Measurements from ENCODE around the gene MTCL3.

The MTCL3 gene

GRCh38 chr6:127518710-127519468, at the start of gene MTCL3:
TSS of gene MTCL3 (minus strand) at chr6:127519335.
- Mint-ChIP-seq H3K4me3 (no peak within 1 kb of the TSS), H3K27ac (no peak within 1 kb of the TSS), H3K27me3 (peaks cover 74% of the 10 kb centered on the region), H3K36me3 (ENCODE audit: low read depth) (no peaks in the 10 kb centered on the region), H3K9me3 (no peaks in the 10 kb centered on the region), H3K4me1 (ENCODE audit: low read depth) (peaks cover 35% of the 10 kb centered on the region)
- intact Hi-C loops (cut with micrococcal nuclease): no loop called here

- H3K9me3 Mint-ChIP-seq: no peaks in the 10 kb centered on the region
- H3K27me3 Mint-ChIP-seq: no peaks in the 10 kb centered on the region
- intact Hi-C loops (cut with micrococcal nuclease): no loop called here
- no peak overlapping the region for H3K27ac Mint-ChIP-seq
- H3K4me1 Mint-ChIP-seq (ENCODE audit: low read depth): no peaks in the 10 kb centered on the region
- H3K36me3 Mint-ChIP-seq (ENCODE audit: low read depth): no peaks in the 10 kb centered on the region
- no peak overlapping the region for H3K4me3 Mint-ChIP-seq
These were observed 48.3 kb upstream of the MTCL3 start for GRCh38 chr6:127567476-127567875.

GRCh38 chr6:127566651-127567050, 47.5 kb upstream of the MTCL3 start:
- H3K4me1 Mint-ChIP-seq (ENCODE audit: low read depth): no peaks in the 10 kb centered on the region
- H3K27ac Mint-ChIP-seq: no peak overlapping the region
- H3K36me3 Mint-ChIP-seq (ENCODE audit: low read depth): no peaks in the 10 kb centered on the region
- no peaks in the 10 kb centered on the region for H3K27me3 Mint-ChIP-seq
- no peak overlapping the region for H3K4me3 Mint-ChIP-seq
- intact Hi-C loops (cut with micrococcal nuclease): no loop called here
- no peaks in the 10 kb centered on the region for H3K9me3 Mint-ChIP-seq

- intact Hi-C loops (cut with micrococcal nuclease): no loop called here
- H3K4me3 Mint-ChIP-seq: no peak overlapping the region
- H3K4me1 Mint-ChIP-seq (ENCODE audit: low read depth): no peaks in the 10 kb centered on the region
- no peak overlapping the region for H3K27ac Mint-ChIP-seq
- no peaks in the 10 kb centered on the region for H3K36me3 Mint-ChIP-seq (ENCODE audit: low read depth)
- no peaks in the 10 kb centered on the region for H3K9me3 Mint-ChIP-seq
- no peaks in the 10 kb centered on the region for H3K27me3 Mint-ChIP-seq
These were observed 47.0 kb upstream of the MTCL3 start for GRCh38 chr6:127566119-127566518.

- intact Hi-C loops (cut with micrococcal nuclease): no loop called here
- no peaks in the 10 kb centered on the region for H3K27me3 Mint-ChIP-seq
- H3K9me3 Mint-ChIP-seq: no peaks in the 10 kb centered on the region
- no peak overlapping the region for H3K27ac Mint-ChIP-seq
- no peak overlapping the region for H3K4me3 Mint-ChIP-seq
- H3K4me1 Mint-ChIP-seq (ENCODE audit: low read depth): no peaks in the 10 kb centered on the region
- no peaks in the 10 kb centered on the region for H3K36me3 Mint-ChIP-seq (ENCODE audit: low read depth)
These were observed 45.6 kb upstream of the MTCL3 start for GRCh38 chr6:127564761-127565160.

GRCh38 chr6:127561660-127562059, 42.5 kb upstream of the MTCL3 start:
- Mint-ChIP-seq H3K27me3 (no peaks in the 10 kb centered on the region), H3K9me3 (no peaks in the 10 kb centered on the region)

GRCh38 chr6:127554435-127555006, 35.4 kb upstream of the MTCL3 start:
- Mint-ChIP-seq H3K27ac (no peak overlapping the region), H3K4me1 (ENCODE audit: low read depth) (no peaks in the 10 kb centered on the region), H3K9me3 (no peaks in the 10 kb centered on the region), H3K4me3 (no peak overlapping the region), H3K36me3 (ENCODE audit: low read depth) (no peaks in the 10 kb centered on the region), H3K27me3 (peaks cover 19% of the 10 kb centered on the region)
- intact Hi-C loops (cut with micrococcal nuclease): no loop called here

More at GRCh38 chr6:127561660-127562059, 42.5 kb upstream of the MTCL3 start:
- H3K27ac Mint-ChIP-seq: no peak overlapping the region
- intact Hi-C loops (cut with micrococcal nuclease): no loop called here
- H3K4me1 Mint-ChIP-seq (ENCODE audit: low read depth): no peaks in the 10 kb centered on the region
- no peaks in the 10 kb centered on the region for H3K36me3 Mint-ChIP-seq (ENCODE audit: low read depth)
- no peak overlapping the region for H3K4me3 Mint-ChIP-seq

GRCh38 chr6:127550403-127550802, 31.3 kb upstream of the MTCL3 start:
- Mint-ChIP-seq H3K4me3 (no peak overlapping the region), H3K9me3 (no peaks in the 10 kb centered on the region)
- intact Hi-C loops (cut with micrococcal nuclease): no loop called here

GRCh38 chr6:127547904-127548649, 28.9 kb upstream of the MTCL3 start:
- peaks cover 30% of the 10 kb centered on the region for H3K27me3 Mint-ChIP-seq
- H3K27ac Mint-ChIP-seq: no peak overlapping the region
- intact Hi-C loops (cut with micrococcal nuclease): no loop called here
- no peaks in the 10 kb centered on the region for H3K4me1 Mint-ChIP-seq (ENCODE audit: low read depth)
- H3K4me3 Mint-ChIP-seq: no peak overlapping the region
- no peaks in the 10 kb centered on the region for H3K36me3 Mint-ChIP-seq (ENCODE audit: low read depth)
- no peaks in the 10 kb centered on the region for H3K9me3 Mint-ChIP-seq

More at GRCh38 chr6:127550403-127550802, 31.3 kb upstream of the MTCL3 start:
- no peaks in the 10 kb centered on the region for H3K36me3 Mint-ChIP-seq (ENCODE audit: low read depth)
- peaks cover 24% of the 10 kb centered on the region for H3K27me3 Mint-ChIP-seq
- no peaks in the 10 kb centered on the region for H3K4me1 Mint-ChIP-seq (ENCODE audit: low read depth)
- no peak overlapping the region for H3K27ac Mint-ChIP-seq

- Mint-ChIP-seq H3K36me3 (ENCODE audit: low read depth) (no peaks in the 10 kb centered on the region), H3K4me1 (ENCODE audit: low read depth) (no peaks in the 10 kb centered on the region), H3K9me3 (no peaks in the 10 kb centered on the region), H3K27ac (no peak overlapping the region), H3K4me3 (no peak overlapping the region), H3K27me3 (peaks cover 30% of the 10 kb centered on the region)
- intact Hi-C loops (cut with micrococcal nuclease): no loop called here
These were observed 28.1 kb upstream of the MTCL3 start for GRCh38 chr6:127547215-127547614.

- Mint-ChIP-seq H3K36me3 (ENCODE audit: low read depth) (no peaks in the 10 kb centered on the region), H3K27me3 (peaks cover 11% of the 10 kb centered on the region)
These were observed 20.1 kb upstream of the MTCL3 start for GRCh38 chr6:127539272-127539671.

GRCh38 chr6:127538750-127539264, 19.7 kb upstream of the MTCL3 start:
- peaks cover 7% of the 10 kb centered on the region for H3K4me1 Mint-ChIP-seq (ENCODE audit: low read depth)
- no peak overlapping the region for H3K27ac Mint-ChIP-seq
- H3K4me3 Mint-ChIP-seq: no peak overlapping the region
- H3K27me3 Mint-ChIP-seq: peaks cover 11% of the 10 kb centered on the region
- H3K9me3 Mint-ChIP-seq: no peaks in the 10 kb centered on the region
- intact Hi-C loops (cut with micrococcal nuclease): loop anchor here (1.0 to 5.0 kb wide), 3 partner anchors 74 to 352 kb away; no protein-coding TSS in a partner anchor
- H3K36me3 Mint-ChIP-seq (ENCODE audit: low read depth): no peaks in the 10 kb centered on the region

More at GRCh38 chr6:127539272-127539671, 20.1 kb upstream of the MTCL3 start:
- Mint-ChIP-seq H3K9me3 (no peaks in the 10 kb centered on the region), H3K27ac (no peak overlapping the region), H3K4me3 (no peak overlapping the region), H3K4me1 (ENCODE audit: low read depth) (peaks cover 7% of the 10 kb centered on the region)
- intact Hi-C loops (cut with micrococcal nuclease): loop anchor here (1.0 to 5.0 kb wide), 3 partner anchors 74 to 352 kb away; no protein-coding TSS in a partner anchor

- H3K36me3 Mint-ChIP-seq (ENCODE audit: low read depth): no peaks in the 10 kb centered on the region
These were observed 14.6 kb upstream of the MTCL3 start for GRCh38 chr6:127533736-127534135.

GRCh38 chr6:127533011-127533410, 13.9 kb upstream of the MTCL3 start:
- intact Hi-C loops (cut with micrococcal nuclease): no loop called here
- H3K27ac Mint-ChIP-seq: no peak overlapping the region
- no peak overlapping the region for H3K4me3 Mint-ChIP-seq
- peaks cover 7% of the 10 kb centered on the region for H3K4me1 Mint-ChIP-seq (ENCODE audit: low read depth)
- H3K27me3 Mint-ChIP-seq: peaks cover 15% of the 10 kb centered on the region
- no peaks in the 10 kb centered on the region for H3K9me3 Mint-ChIP-seq
- no peaks in the 10 kb centered on the region for H3K36me3 Mint-ChIP-seq (ENCODE audit: low read depth)

More at GRCh38 chr6:127533736-127534135, 14.6 kb upstream of the MTCL3 start:
- no peaks in the 10 kb centered on the region for H3K9me3 Mint-ChIP-seq
- H3K4me1 Mint-ChIP-seq (ENCODE audit: low read depth): peaks cover 7% of the 10 kb centered on the region
- no peak overlapping the region for H3K4me3 Mint-ChIP-seq
- intact Hi-C loops (cut with micrococcal nuclease): no loop called here
- H3K27me3 Mint-ChIP-seq: peaks cover 14% of the 10 kb centered on the region
- H3K27ac Mint-ChIP-seq: no peak overlapping the region

All from dendritic cell treated with granulocyte-macrophage colony-stimulating factor and Interleukin-4, amounts not matched to agents 40 ng/mL and 50 ng/mL, for 4 days (primary cell).